CD4-positive, CD25-positive, alpha-beta regulatory T cell (primary cell): ENCODE data around the gene MERTK. TPM values are rescaled to one million over a fixed set of nuclear protein-coding genes. Genes with fewer than 3 reads are reported as not detected.

Source experiments
- ATAC-seq, 2 donors: fragments of 150-1000 bp; cut with Tn5 transposase; one replicate each; pipeline ENCODE4 v1.10.0; 2021; ENCODE audit warnings: low read depth in 2 of 2, moderate number of reproducible peaks in 2 of 2, moderate library complexity in 1 of 2
- DNase-seq, 3 donors: peaks; one replicate each; pipeline versions ENCODE4 v3.0.0 to v3.0.0-alpha.2; 2012 to 2022; ENCODE audit warnings: mixed read lengths in 1 of 3
- H3K27ac ChIP-seq: one replicate; pipeline ENCODE4 v1.7.0; 2013; ENCODE audit warnings: mild to moderate bottlenecking, low read length; ENCODE audit not compliant: insufficient read depth, poor library complexity, severe bottlenecking
- H3K27me3 ChIP-seq: one replicate; pipeline ENCODE4 v1.7.0; 2013; ENCODE audit warnings: low read length; ENCODE audit not compliant: control insufficient read depth, insufficient read depth
- H3K36me3 ChIP-seq: one replicate; pipeline ENCODE4 v1.7.0; 2013; ENCODE audit warnings: mild to moderate bottlenecking, low read length, moderate library complexity; ENCODE audit not compliant: control insufficient read depth, insufficient read depth
- H3K4me1 ChIP-seq: 2 replicates; pipeline ENCODE4 v1.7.0; 2013; ENCODE audit warnings: mild to moderate bottlenecking, low read length; ENCODE audit not compliant: insufficient read depth, control insufficient read depth, poor library complexity, severe bottlenecking
- H3K4me3 ChIP-seq: one replicate; pipeline ENCODE4 v1.7.0; 2013; ENCODE audit warnings: low read depth, mild to moderate bottlenecking, low read length, moderate library complexity
- H3K9me3 ChIP-seq, 2 experiments: 1 replicate in 1 of 2; 2 replicates in 1 of 2; pipeline ENCODE4 v1.7.0; 2013; ENCODE audit warnings: low read length in 2 of 2, mild to moderate bottlenecking in 1 of 2, moderate library complexity in 1 of 2; ENCODE audit not compliant: control insufficient read depth in 2 of 2
- H3K27ac Mint-ChIP-seq, 3 donors: one replicate each; pipeline ENCODE4 v1.8.0; 2020 to 2022; ENCODE audit warnings: mild to moderate bottlenecking in 3 of 3, mixed read lengths in 3 of 3, moderate library complexity in 2 of 3
- H3K27me3 Mint-ChIP-seq: one replicate; pipeline ENCODE4 v1.8.0; 2022; ENCODE audit warnings: mild to moderate bottlenecking, mixed read lengths
- H3K36me3 Mint-ChIP-seq: one replicate; pipeline ENCODE4 v1.8.0; 2020; ENCODE audit warnings: mixed read lengths
- H3K4me1 Mint-ChIP-seq, 4 donors: one replicate each; pipeline ENCODE4 v1.8.0; 2020 to 2022; ENCODE audit warnings: mixed read lengths in 4 of 4, mild to moderate bottlenecking in 1 of 4
- H3K4me3 Mint-ChIP-seq, 4 donors: one replicate each; pipeline ENCODE4 v1.8.0; 2020 to 2022; ENCODE audit warnings: mild to moderate bottlenecking in 4 of 4, mixed read lengths in 4 of 4, moderate library complexity in 3 of 4
- H3K9me3 Mint-ChIP-seq, 7 donors: one replicate each; pipeline ENCODE4 v1.8.0; 2020 to 2022; ENCODE audit warnings: mixed read lengths in 7 of 7, mild to moderate bottlenecking in 3 of 7, moderate library complexity in 2 of 7
- polyA plus RNA-seq, 4 donors: library from polyadenylated mRNA; unstranded; fragments of 300-500 nt; fragmentation: Illumina TruSeq; gene quantifications; one replicate each; pipeline ENCODE4 v1.2.3, GENCODE V29; 2021
- total RNA-seq: library from RNA; stranded (reverse); gene quantifications from one replicate; pipeline ENCODE4 v1.2.3, GENCODE V29; 2022

MERTK gene
- total and polyA plus RNA-seq, 5 donors from 2014 or later, result 0.20 TPM; not detected in 4

- ATAC-seq, result no peak
Observed at GRCh38 chr2:111884592-111884964, 13.8 kb upstream of the MERTK start.

GRCh38 chr2:111896024-111896423 is 2.4 kb upstream of the MERTK start:
- ATAC-seq, result no peak
- Mint-ChIP-seq H3K4me3 (peak overlapping the region in 1 of 4 donors; percentile 66), H3K9me3 (no peaks in the 10 kb centered on the region)

More at GRCh38 chr2:111884592-111884964, 13.8 kb upstream of the MERTK start:
- Histone ChIP-seq H3K27ac (peak overlapping the region; percentile 82), H3K9me3 (no peaks in the 10 kb centered on the region), H3K4me3 (peak overlapping the region; percentile 99), H3K27me3 (no peaks in the 10 kb centered on the region), H3K36me3 (peaks cover 5% of the 10 kb centered on the region), H3K4me1 (peaks cover 16% of the 10 kb centered on the region)
- no peak for DNase-seq
- Mint-ChIP-seq H3K9me3 (no peaks in the 10 kb centered on the region), H3K4me1 (peaks cover 0 to 24% (median 7%) of the 10 kb centered on the region in 4 donors), H3K27ac (peak overlapping the region; percentile 96 to 97 (median 97)), H3K4me3 (peak overlapping the region; percentile 94 to 96 (median 94)), H3K36me3 (no peaks in the 10 kb centered on the region), H3K27me3 (no peaks in the 10 kb centered on the region)

GRCh38 chr2:111896576-111896975 is 1.8 kb upstream of the MERTK start:
- H3K36me3 Mint-ChIP-seq, result no peaks in the 10 kb centered on the region
- Histone ChIP-seq H3K27me3 (peaks cover 9% of the 10 kb centered on the region), H3K9me3 (no peaks in the 10 kb centered on the region), H3K4me3 (no peak overlapping the region), H3K27ac (no peak overlapping the region), H3K36me3 (no peaks in the 10 kb centered on the region), H3K4me1 (peaks cover 24% of the 10 kb centered on the region)
- peaks cover 0 to 16% (median 8%) of the 10 kb centered on the region in 4 donors for H3K4me1 Mint-ChIP-seq
- H3K27me3 Mint-ChIP-seq, result peaks cover 37% of the 10 kb centered on the region
- H3K4me3 Mint-ChIP-seq, result peak overlapping the region in 2 of 4 donors; percentile 39 to 66
- no peak overlapping the region for H3K27ac Mint-ChIP-seq
- no peak for ATAC-seq
- H3K9me3 Mint-ChIP-seq, result no peaks in the 10 kb centered on the region
- DNase-seq, result no peak

More at GRCh38 chr2:111896024-111896423, 2.4 kb upstream of the MERTK start:
- peaks cover 0 to 16% (median 8%) of the 10 kb centered on the region in 4 donors for H3K4me1 Mint-ChIP-seq
- no peaks in the 10 kb centered on the region for H3K36me3 Mint-ChIP-seq
- peaks cover 33% of the 10 kb centered on the region for H3K27me3 Mint-ChIP-seq
- no peak overlapping the region for H3K27ac ChIP-seq
- no peak overlapping the region for H3K4me3 ChIP-seq
- H3K27me3 ChIP-seq, result peaks cover 6% of the 10 kb centered on the region
- no peaks in the 10 kb centered on the region for H3K9me3 ChIP-seq
- peaks cover 24% of the 10 kb centered on the region for H3K4me1 ChIP-seq
- H3K27ac Mint-ChIP-seq, result no peak overlapping the region
- no peak for DNase-seq
- no peaks in the 10 kb centered on the region for H3K36me3 ChIP-seq

GRCh38 chr2:111897630-111897923 is 830 bp upstream of the MERTK start:
- no peak overlapping the region for H3K27ac Mint-ChIP-seq
- ATAC-seq, result no peak

GRCh38 chr2:111898703-111899514 is 502 bp downstream of the MERTK start:
- H3K36me3 Mint-ChIP-seq, result no peaks in the 10 kb centered on the region
- H3K4me3 Mint-ChIP-seq, result peak overlapping the region; percentile 63 to 88 (median 78)
- ATAC-seq, result peak in 1 of 2 donors; percentile 13
- no peaks in the 10 kb centered on the region for H3K9me3 ChIP-seq
- no peaks in the 10 kb centered on the region for H3K36me3 ChIP-seq
- H3K9me3 Mint-ChIP-seq, result peaks cover 0 to 1% (median 0%) of the 10 kb centered on the region in 7 donors
- H3K4me1 ChIP-seq, result peaks cover 24% of the 10 kb centered on the region
- H3K27me3 ChIP-seq, result peaks cover 12% of the 10 kb centered on the region
- DNase-seq, result peak in 2 of 3 donors; percentile 16 to 23
- H3K27ac Mint-ChIP-seq, result no peak overlapping the region
- peaks cover 43% of the 10 kb centered on the region for H3K27me3 Mint-ChIP-seq
- peak overlapping the region; percentile 41 for H3K4me3 ChIP-seq
- H3K4me1 Mint-ChIP-seq, result peaks cover 0 to 21% (median 8%) of the 10 kb centered on the region in 4 donors
- H3K27ac ChIP-seq, result no peak overlapping the region

More at GRCh38 chr2:111897630-111897923, 830 bp upstream of the MERTK start:
- H3K27ac ChIP-seq, result no peak overlapping the region
- peaks cover 0 to 19% (median 8%) of the 10 kb centered on the region in 4 donors for H3K4me1 Mint-ChIP-seq
- H3K4me3 ChIP-seq, result peak overlapping the region; percentile 61
- no peaks in the 10 kb centered on the region for H3K36me3 Mint-ChIP-seq
- no peak for DNase-seq
- H3K4me1 ChIP-seq, result peaks cover 24% of the 10 kb centered on the region
- H3K27me3 Mint-ChIP-seq, result peaks cover 37% of the 10 kb centered on the region
- no peaks in the 10 kb centered on the region for H3K36me3 ChIP-seq
- no peaks in the 10 kb centered on the region for H3K9me3 Mint-ChIP-seq
- peaks cover 12% of the 10 kb centered on the region for H3K27me3 ChIP-seq
- peak overlapping the region; percentile 74 to 84 (median 80) for H3K4me3 Mint-ChIP-seq
- no peaks in the 10 kb centered on the region for H3K9me3 ChIP-seq

GRCh38 chr2:111900859-111901258 is 2.5 kb downstream of the MERTK start:
- H3K9me3 Mint-ChIP-seq, result peaks cover 0 to 1% (median 0%) of the 10 kb centered on the region in 7 donors
- DNase-seq (no peak), ATAC-seq (no peak)
- no peaks in the 10 kb centered on the region for H3K36me3 Mint-ChIP-seq
- Histone ChIP-seq H3K4me1 (peaks cover 24% of the 10 kb centered on the region), H3K36me3 (no peaks in the 10 kb centered on the region), H3K27ac (no peak overlapping the region), H3K9me3 (no peaks in the 10 kb centered on the region), H3K4me3 (no peak overlapping the region), H3K27me3 (peaks cover 12% of the 10 kb centered on the region)
- no peak overlapping the region for H3K27ac Mint-ChIP-seq
- peaks cover 43% of the 10 kb centered on the region for H3K27me3 Mint-ChIP-seq
- H3K4me1 Mint-ChIP-seq, result peaks cover 0 to 24% (median 8%) of the 10 kb centered on the region in 4 donors
- no peak overlapping the region for H3K4me3 Mint-ChIP-seq

- Histone ChIP-seq H3K9me3 (no peaks in the 10 kb centered on the region), H3K4me1 (peaks cover 19% of the 10 kb centered on the region), H3K4me3 (no peak overlapping the region), H3K36me3 (no peaks in the 10 kb centered on the region), H3K27ac (no peak overlapping the region), H3K27me3 (peaks cover 12% of the 10 kb centered on the region)
- Mint-ChIP-seq H3K9me3 (peaks cover 0 to 1% (median 0%) of the 10 kb centered on the region in 7 donors), H3K27ac (no peak overlapping the region), H3K4me1 (peaks cover 0 to 31% (median 14%) of the 10 kb centered on the region in 4 donors), H3K36me3 (no peaks in the 10 kb centered on the region), H3K4me3 (no peak overlapping the region), H3K27me3 (peaks cover 29% of the 10 kb centered on the region)
- ATAC-seq (no peak), DNase-seq (no peak)
Observed at GRCh38 chr2:111903516-111903915, 5.1 kb downstream of the MERTK start.
